Measurements from ENCODE around the gene DNAJC8.

DNAJC8 gene

DNA sequence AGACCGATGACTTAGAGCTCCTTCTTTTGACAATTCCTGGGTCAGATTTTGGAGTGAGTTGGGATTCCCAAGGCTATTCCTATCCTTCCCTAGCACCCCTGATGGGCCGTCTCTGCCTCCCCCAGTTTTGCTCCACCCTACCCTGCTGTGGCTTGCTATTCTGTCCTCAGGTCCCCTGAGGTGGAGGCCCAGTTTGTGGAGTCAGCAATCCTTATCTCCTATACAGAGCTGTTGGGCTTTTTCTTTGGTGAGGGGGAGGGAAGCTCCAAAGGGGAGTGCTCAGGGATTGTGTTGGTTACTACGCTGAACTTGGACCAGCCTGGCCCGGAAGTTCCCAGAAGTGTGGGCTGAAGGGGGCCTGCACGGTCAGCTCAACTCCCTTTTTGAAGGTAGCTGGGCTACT is 34.1 kb upstream of the DNAJC8 start:
- no peak for TF ChIP-seq CTCF (IDR thresholded peaks at IDR 0.05)
- Histone ChIP-seq H3K9me3 (no peaks in the 10 kb centered on the region), H3K27me3 (no peaks in the 10 kb centered on the region), H3K27ac (no peak overlapping the region), H3K36me3 (peaks cover 9 to 27% (median 9%) of the 10 kb centered on the region in 3 donors), H3K4me3 (no peak overlapping the region), H3K4me1 (peaks cover 0 to 12% (median 2%) of the 10 kb centered on the region in 4 donors)
- intact Hi-C loops (cut with DNase I; ENCODE audit: low total_unique reads), result no loop called here
- no peak for DNase-seq

DNA sequence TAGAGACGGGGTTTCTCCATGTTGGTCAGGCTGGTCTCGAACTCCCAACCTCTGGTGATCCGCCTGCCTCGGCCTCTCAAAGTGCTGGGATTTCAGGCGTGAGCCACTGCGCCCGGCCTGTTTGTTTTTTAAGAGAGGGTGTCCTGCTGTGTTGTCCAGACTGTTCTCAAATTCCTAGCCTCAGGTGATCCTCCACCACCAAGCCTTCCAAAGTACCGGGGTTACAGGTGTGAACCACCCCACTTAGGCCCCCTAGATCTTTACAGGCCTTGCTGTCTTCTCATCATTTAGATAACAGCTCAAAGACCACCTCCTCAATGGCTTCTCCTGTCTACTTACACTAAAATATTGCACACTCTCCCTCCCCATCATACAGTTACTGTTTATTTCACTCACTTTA is 32.7 kb upstream of the DNAJC8 start:
- intact Hi-C loops (cut with DNase I; ENCODE audit: low total_unique reads), result no loop called here
- H3K27ac ChIP-seq, result no peak overlapping the region

DNA sequence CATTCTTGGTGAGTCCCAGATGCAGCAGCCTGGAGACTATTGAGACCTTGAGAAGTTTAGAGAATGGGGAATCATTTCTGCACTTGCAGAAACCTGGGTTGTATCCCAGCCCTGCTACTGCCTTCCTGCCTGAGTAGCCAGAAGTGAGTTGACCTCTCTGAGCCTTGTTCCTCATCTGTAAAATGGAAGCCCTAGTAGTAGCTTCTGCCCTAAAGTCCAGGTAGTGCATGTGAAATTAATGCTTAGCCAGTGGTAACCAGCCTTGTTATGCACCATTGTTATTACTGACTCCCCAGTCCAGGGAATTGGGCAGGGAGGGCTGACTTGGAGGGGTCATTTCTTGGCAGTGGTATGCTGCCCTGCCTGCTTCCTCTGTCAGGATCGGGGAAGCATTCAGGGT is 32.1 kb upstream of the DNAJC8 start:
- Histone ChIP-seq H3K36me3 (peaks cover 0 to 7% (median 3%) of the 10 kb centered on the region in 3 donors), H3K4me1 (peaks cover 0 to 26% (median 14%) of the 10 kb centered on the region in 4 donors), H3K4me3 (no peak overlapping the region), H3K27ac (no peak overlapping the region), H3K27me3 (no peaks in the 10 kb centered on the region), H3K9me3 (no peaks in the 10 kb centered on the region)
- no peak for DNase-seq
- TF ChIP-seq CTCF (IDR thresholded peaks at IDR 0.05), result no peak
- intact Hi-C loops (cut with DNase I; ENCODE audit: low total_unique reads), result no loop called here

More for the DNA sequence above, 32.7 kb upstream of the DNAJC8 start:
- H3K36me3 ChIP-seq, result peaks cover 0 to 14% (median 5%) of the 10 kb centered on the region in 3 donors
- DNase-seq, result no peak
- no peak overlapping the region for H3K4me3 ChIP-seq
- no peak for TF ChIP-seq CTCF (IDR thresholded peaks at IDR 0.05)
- no peaks in the 10 kb centered on the region for H3K9me3 ChIP-seq
- peaks cover 0 to 25% (median 13%) of the 10 kb centered on the region in 4 donors for H3K4me1 ChIP-seq
- no peaks in the 10 kb centered on the region for H3K27me3 ChIP-seq

GRCh38 chr1:28260803-28261174 is 28.0 kb upstream of the DNAJC8 start:
- H3K4me1 ChIP-seq, result peaks cover 0 to 27% (median 20%) of the 10 kb centered on the region in 4 donors
- H3K27me3 ChIP-seq, result no peaks in the 10 kb centered on the region
- DNase-seq, result no peak
- intact Hi-C loops (cut with DNase I; ENCODE audit: low total_unique reads), result no loop called here
- no peaks in the 10 kb centered on the region for H3K9me3 ChIP-seq
- no peak for TF ChIP-seq CTCF (IDR thresholded peaks at IDR 0.05)
- H3K36me3 ChIP-seq, result no peaks in the 10 kb centered on the region
- peak overlapping the region; percentile 87 to 93 for H3K27ac ChIP-seq
- H3K4me3 ChIP-seq, result peak overlapping the region; percentile 78 to 98

GRCh38 chr1:28259934-28260802 is 27.3 kb upstream of the DNAJC8 start:
- Histone ChIP-seq H3K4me3 (peak overlapping the region; percentile 78 to 98), H3K9me3 (no peaks in the 10 kb centered on the region), H3K27me3 (no peaks in the 10 kb centered on the region), H3K27ac (peak overlapping the region; percentile 87 to 93), H3K36me3 (no peaks in the 10 kb centered on the region), H3K4me1 (peaks cover 0 to 27% (median 20%) of the 10 kb centered on the region in 4 donors)
- intact Hi-C loops (cut with DNase I; ENCODE audit: low total_unique reads), result loop anchor here (5.0 to 10.0 kb wide), 2 partner anchors 107 to 245 kb away; partner anchors contain the start of genes PHACTR4 and RCC1
- TF ChIP-seq CTCF (IDR thresholded peaks at IDR 0.05), result no peak
- peak; percentile 76 to 90 for DNase-seq
